Smooth muscle cell (in vitro differentiated cells): ENCODE data around the gene KLHL22. TPM values are rescaled to one million over a fixed set of nuclear protein-coding genes. Genes with fewer than 3 reads are reported as not detected.

Experiments
- DNase-seq: peaks from one replicate; lab custom pipeline; 2025; ENCODE audit not compliant: unreplicated experiment; lab: John Stamatoyannopoulos, UW
- H2AFZ ChIP-seq: fragments of 200-600 bp; sonication (generic); 2 replicates; pipeline ENCODE4 v1.6.0; 2016; ENCODE audit warnings: antibody characterized with exemption, low read depth, mild to moderate bottlenecking
- H3F3A ChIP-seq: fragments of 200-600 bp; sonication (generic); 2 replicates; pipeline ENCODE4 v1.6.0; 2017; ENCODE audit warnings: antibody characterized with exemption, low read depth
- H3K27ac ChIP-seq: fragments of 200-600 bp; sonication (generic); 2 replicates; pipeline ENCODE4 v1.5.1; 2016; ENCODE audit warnings: low read depth, mild to moderate bottlenecking
- H3K27me3 ChIP-seq: fragments of 200-600 bp; sonication (generic); 2 replicates; pipeline ENCODE4 v1.6.1; 2016; ENCODE audit warnings: low read depth, mild to moderate bottlenecking
- H3K36me3 ChIP-seq: fragments of 200-600 bp; sonication (generic); 2 replicates; pipeline ENCODE4 v1.5.1; 2016; ENCODE audit warnings: low read depth
- H3K4me1 ChIP-seq: fragments of 200-600 bp; sonication (generic); 2 replicates; pipeline ENCODE4 v1.5.1; 2016; ENCODE audit warnings: low read depth
- H3K4me2 ChIP-seq: fragments of 200-600 bp; sonication (generic); 2 replicates; pipeline ENCODE4 v1.6.0; 2016; ENCODE audit warnings: mild to moderate bottlenecking
- H3K4me3 ChIP-seq: fragments of 200-600 bp; sonication (generic); 2 replicates; pipeline ENCODE4 v1.5.1; 2016; ENCODE audit warnings: mild to moderate bottlenecking
- H3K79me2 ChIP-seq: fragments of 200-600 bp; sonication (generic); 2 replicates; pipeline ENCODE4 v1.6.0; 2016; ENCODE audit warnings: low read depth, mild to moderate bottlenecking
- H3K9ac ChIP-seq: fragments of 200-600 bp; sonication (generic); 2 replicates; pipeline ENCODE4 v1.6.0; 2016; ENCODE audit warnings: low read depth
- H3K9me3 ChIP-seq: fragments of 200-600 bp; sonication (generic); replicated peaks from 2 replicates; pipeline ENCODE4 v1.5.1; 2016; ENCODE audit warnings: low read depth
- H4K20me1 ChIP-seq: fragments of 200-600 bp; sonication (generic); 2 replicates; pipeline ENCODE4 v1.6.0; 2016; ENCODE audit warnings: low read depth
- WGBS: methylation state at CpG from one replicate; pipeline ENCODE4 v1.1.7; 2016; ENCODE audit warnings: low lambda C conversion rate; 5-methylcytosine and 5-hydroxymethylcytosine counted together
- polyA plus RNA-seq: library from polyadenylated mRNA; unstranded; fragments of >200 nt; fragmentation: Nextera tagmentation; extraction: Ambion mirVana; gene quantifications from 2 replicates; pipeline ENCODE4 v1.2.1, GENCODE V29; 2016
- total RNA-seq: library from RNA; depleted of rRNA; stranded (reverse); fragments of >200 nt; gene quantifications from 2 replicates; pipeline ENCODE4 v1.2.3, GENCODE V29; 2014
- TF ChIP-seq, protein P1 (sequence below): fragments of 200-600 bp; sonication (generic); IDR thresholded peaks from 2 replicates; pipeline ENCODE4 v1.5.1; 2017; ENCODE audit warnings: borderline replicate concordance, mild to moderate bottlenecking, antibody characterized with exemption; ENCODE audit not compliant: insufficient read depth, poor library complexity, severe bottlenecking

KLHL22 gene
- total and polyA plus RNA-seq, 2 experiments from 2014 or later = 17.1 to 27.3 TPM

GRCh38 chr22:20434264-20434751 is 61.3 kb downstream of the KLHL22 start:
- H2AFZ ChIP-seq = no peak overlapping the region
- DNase-seq = no peak
- peaks cover 50% of the 10 kb centered on the region for H3K79me2 ChIP-seq
- TF ChIP-seq, protein P1, sequence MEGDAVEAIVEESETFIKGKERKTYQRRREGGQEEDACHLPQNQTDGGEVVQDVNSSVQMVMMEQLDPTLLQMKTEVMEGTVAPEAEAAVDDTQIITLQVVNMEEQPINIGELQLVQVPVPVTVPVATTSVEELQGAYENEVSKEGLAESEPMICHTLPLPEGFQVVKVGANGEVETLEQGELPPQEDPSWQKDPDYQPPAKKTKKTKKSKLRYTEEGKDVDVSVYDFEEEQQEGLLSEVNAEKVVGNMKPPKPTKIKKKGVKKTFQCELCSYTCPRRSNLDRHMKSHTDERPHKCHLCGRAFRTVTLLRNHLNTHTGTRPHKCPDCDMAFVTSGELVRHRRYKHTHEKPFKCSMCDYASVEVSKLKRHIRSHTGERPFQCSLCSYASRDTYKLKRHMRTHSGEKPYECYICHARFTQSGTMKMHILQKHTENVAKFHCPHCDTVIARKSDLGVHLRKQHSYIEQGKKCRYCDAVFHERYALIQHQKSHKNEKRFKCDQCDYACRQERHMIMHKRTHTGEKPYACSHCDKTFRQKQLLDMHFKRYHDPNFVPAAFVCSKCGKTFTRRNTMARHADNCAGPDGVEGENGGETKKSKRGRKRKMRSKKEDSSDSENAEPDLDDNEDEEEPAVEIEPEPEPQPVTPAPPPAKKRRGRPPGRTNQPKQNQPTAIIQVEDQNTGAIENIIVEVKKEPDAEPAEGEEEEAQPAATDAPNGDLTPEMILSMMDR = no peak
- no peak overlapping the region for H3K9ac ChIP-seq
- 94% methylated on average over 12 of the region's 12 CpGs for WGBS
- no peaks in the 10 kb centered on the region for H3K27me3 ChIP-seq
- H3F3A ChIP-seq = peaks cover 4% of the 10 kb centered on the region
- no peak overlapping the region for H3K27ac ChIP-seq
- no peaks in the 10 kb centered on the region for H3K36me3 ChIP-seq
- H4K20me1 ChIP-seq = peaks cover 72% of the 10 kb centered on the region
- H3K4me3 ChIP-seq = no peak overlapping the region
- H3K9me3 ChIP-seq = no peaks in the 10 kb centered on the region
- peak overlapping the region; percentile 31 for H3K4me2 ChIP-seq
- peaks cover 12% of the 10 kb centered on the region for H3K4me1 ChIP-seq

- peaks cover 78% of the 10 kb centered on the region for H4K20me1 ChIP-seq
- DNase-seq = no peak
- 63% methylated on average over 4 of the region's 4 CpGs for WGBS
Measured at GRCh38 chr22:20433686-20434241, 61.8 kb downstream of the KLHL22 start.

DNA sequence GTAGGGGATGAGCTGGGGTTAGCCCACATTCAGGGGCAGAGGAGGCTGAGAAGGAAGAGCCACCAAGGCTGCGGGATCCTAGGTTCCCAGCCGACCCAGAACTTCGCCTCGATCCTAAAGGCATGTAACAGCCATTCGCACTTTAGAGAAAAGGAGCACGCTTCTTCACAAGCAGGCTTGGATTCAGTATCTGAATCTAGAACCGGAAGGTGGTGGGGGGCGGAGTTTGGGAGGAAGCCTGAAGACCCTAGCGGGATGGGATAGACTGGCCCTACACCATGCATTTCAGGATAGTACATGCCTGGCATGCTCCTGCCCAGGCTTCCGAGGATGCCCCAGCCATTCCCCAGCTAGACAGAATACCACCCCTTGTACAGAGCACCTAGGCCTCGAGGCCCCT is 62.4 kb downstream of the KLHL22 start:
- no peaks in the 10 kb centered on the region for H3K27me3 ChIP-seq
- H3K4me2 ChIP-seq = no peak overlapping the region
- no peaks in the 10 kb centered on the region for H3K36me3 ChIP-seq
- H3K27ac ChIP-seq = no peak overlapping the region
- peaks cover 50% of the 10 kb centered on the region for H3K79me2 ChIP-seq
- H2AFZ ChIP-seq = no peak overlapping the region
- no peak overlapping the region for H3K4me3 ChIP-seq
- peaks cover 83% of the 10 kb centered on the region for H4K20me1 ChIP-seq
- DNase-seq = no peak
- peaks cover 11% of the 10 kb centered on the region for H3K4me1 ChIP-seq
- H3K9ac ChIP-seq = no peak overlapping the region
- H3F3A ChIP-seq = peaks cover 4% of the 10 kb centered on the region
- no peaks in the 10 kb centered on the region for H3K9me3 ChIP-seq
- TF ChIP-seq, protein P1 = no peak
- 93% methylated on average over 11 of the region's 11 CpGs for WGBS

More at GRCh38 chr22:20433686-20434241, 61.8 kb downstream of the KLHL22 start:
- Histone ChIP-seq H3K9me3 (no peaks in the 10 kb centered on the region), H3K4me1 (peaks cover 12% of the 10 kb centered on the region), H3F3A (peaks cover 4% of the 10 kb centered on the region), H3K79me2 (peaks cover 50% of the 10 kb centered on the region), H2AFZ (no peak overlapping the region), H3K9ac (no peak overlapping the region), H3K36me3 (no peaks in the 10 kb centered on the region), H3K4me3 (no peak overlapping the region), H3K4me2 (peak overlapping the region; percentile 31), H3K27me3 (no peaks in the 10 kb centered on the region), H3K27ac (no peak overlapping the region)
- TF ChIP-seq, protein P1 = no peak

DNA sequence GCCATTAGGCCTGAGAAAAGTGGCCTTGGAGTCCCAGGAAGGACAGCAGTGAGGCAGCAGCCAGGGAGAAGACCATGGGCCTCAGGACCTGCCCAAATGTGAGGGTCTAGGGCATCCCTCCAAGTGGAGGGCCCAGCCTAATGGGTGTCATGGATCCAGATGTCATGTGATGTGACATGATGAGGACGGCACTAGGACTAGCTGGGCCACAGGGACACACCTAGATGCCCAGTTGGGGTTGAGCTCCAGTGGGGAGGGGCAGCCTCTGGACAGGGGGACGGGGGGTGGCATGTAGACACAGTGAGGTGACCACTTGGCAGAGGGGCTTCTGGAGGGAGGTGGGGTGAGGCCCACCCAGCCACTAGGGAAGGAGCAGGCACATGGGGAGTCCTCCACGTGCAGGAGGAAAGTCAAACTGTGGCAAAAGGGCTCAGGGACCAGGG is 63.3 kb downstream of the KLHL22 start:
- no peaks in the 10 kb centered on the region for H3K27me3 ChIP-seq
- no peaks in the 10 kb centered on the region for H3K36me3 ChIP-seq
- H3K9me3 ChIP-seq = no peaks in the 10 kb centered on the region
- no peak for DNase-seq
- TF ChIP-seq, protein P1 = no peak
- 83% methylated on average over 3 of the region's 3 CpGs for WGBS
- H3K4me3 ChIP-seq = no peak overlapping the region
- no peak overlapping the region for H3K9ac ChIP-seq
- no peak overlapping the region for H3K27ac ChIP-seq
- H3K4me2 ChIP-seq = no peak overlapping the region
- H3F3A ChIP-seq = peaks cover 4% of the 10 kb centered on the region
- H4K20me1 ChIP-seq = peaks cover 90% of the 10 kb centered on the region
- peaks cover 49% of the 10 kb centered on the region for H3K79me2 ChIP-seq
- no peak overlapping the region for H2AFZ ChIP-seq
- peaks cover 8% of the 10 kb centered on the region for H3K4me1 ChIP-seq
